K562 (cell line): ENCODE data around the gene UNC13C.

ENCODE experiments used
- AFF4 ChIP-seq: sonication (generic); formaldehyde crosslinking; IDR thresholded peaks from 2 replicates; pipeline ENCODE4 v1.8.0; 2023; ENCODE audit warnings: mild to moderate bottlenecking, missing genetic modification reagents
- MAFK ChIP-seq: IDR thresholded peaks from 2 replicates; pipeline ENCODE4 v1.6.1; 2011; ENCODE audit warnings: low read length, improper control_type of control experiment
- RAD21 ChIP-seq, 2 experiments: fragments of 250-450 bp in 1 of 2; fragments of 450-650 bp in 1 of 2; sonication (Bioruptor Pico) in 1 of 2; formaldehyde crosslinking in 1 of 2; IDR thresholded peaks in 1 of 2; conservative IDR thresholded peaks in 1 of 2; 2 replicates each; pipeline versions ENCODE4 v1.4.0 to v1.8.0; 2020 to 2022; ENCODE audit warnings: mild to moderate bottlenecking in 2 of 2, moderate library complexity in 1 of 2
- SRF ChIP-seq, 2 experiments: fragments of 250-450, 450-650 bp in 1 of 2; sonication (Bioruptor Pico) in 1 of 2; sonication (generic) in 1 of 2; formaldehyde crosslinking; IDR thresholded peaks; 2 replicates each; pipeline versions ENCODE4 v1.5.0 to v1.5.1; 2020 to 2022; ENCODE audit warnings: mild to moderate bottlenecking in 1 of 2, missing genetic modification reagents in 1 of 2
- ZNF589 ChIP-seq: fragments of 200-800 bp; sonication (Bioruptor generic); IDR thresholded peaks from 2 replicates; pipeline ENCODE4 v1.6.1; 2016; ENCODE audit warnings: low read depth, missing genetic modification characterization, missing compliant biosample characterization
- TF ChIP-seq, protein P1 (sequence below): fragments of 200-400 bp; formaldehyde crosslinking; IDR thresholded peaks from 2 replicates; pipeline ENCODE4 v1.6.1; 2017; ENCODE audit warnings: mild to moderate bottlenecking, low read depth, low read length, moderate library complexity

GRCh38 chr15:53982876-53983275, 4.6 kb downstream of the UNC13C start:
- TF ChIP-seq, protein P1, sequence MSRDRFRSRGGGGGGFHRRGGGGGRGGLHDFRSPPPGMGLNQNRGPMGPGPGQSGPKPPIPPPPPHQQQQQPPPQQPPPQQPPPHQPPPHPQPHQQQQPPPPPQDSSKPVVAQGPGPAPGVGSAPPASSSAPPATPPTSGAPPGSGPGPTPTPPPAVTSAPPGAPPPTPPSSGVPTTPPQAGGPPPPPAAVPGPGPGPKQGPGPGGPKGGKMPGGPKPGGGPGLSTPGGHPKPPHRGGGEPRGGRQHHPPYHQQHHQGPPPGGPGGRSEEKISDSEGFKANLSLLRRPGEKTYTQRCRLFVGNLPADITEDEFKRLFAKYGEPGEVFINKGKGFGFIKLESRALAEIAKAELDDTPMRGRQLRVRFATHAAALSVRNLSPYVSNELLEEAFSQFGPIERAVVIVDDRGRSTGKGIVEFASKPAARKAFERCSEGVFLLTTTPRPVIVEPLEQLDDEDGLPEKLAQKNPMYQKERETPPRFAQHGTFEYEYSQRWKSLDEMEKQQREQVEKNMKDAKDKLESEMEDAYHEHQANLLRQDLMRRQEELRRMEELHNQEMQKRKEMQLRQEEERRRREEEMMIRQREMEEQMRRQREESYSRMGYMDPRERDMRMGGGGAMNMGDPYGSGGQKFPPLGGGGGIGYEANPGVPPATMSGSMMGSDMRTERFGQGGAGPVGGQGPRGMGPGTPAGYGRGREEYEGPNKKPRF, result no peak
- no peak for TF ChIP-seq RAD21 (CRISPR knock-in tag; conservative IDR thresholded peaks at IDR 0.05 in 1 of 2, IDR thresholded peaks at IDR 0.05 in 1 of 2)
- TF ChIP-seq MAFK, result no peak
- TF ChIP-seq AFF4 (CRISPR knock-in tag), result no peak
- no peak for TF ChIP-seq ZNF589 (CRISPR knock-in tag)
- TF ChIP-seq SRF (CRISPR knock-in tag; IDR thresholded peaks at IDR 0.05), result no peak
